ENCODE results near the gene PRRG4. TPM values are rescaled to one million over a fixed set of nuclear protein-coding genes. Genes with fewer than 3 reads are reported as not detected.

The PRRG4 gene
- total RNA-seq, 1 experiment from 2014 or later: 1.2 TPM

GRCh38 chr11:32894921-32895320, 65.2 kb downstream of the PRRG4 start:
- Histone ChIP-seq H4K91ac (ENCODE audit: insufficient read length, low read depth, low read length) (no peak overlapping the region), H3K27ac (ENCODE audit: insufficient read length, low read depth, low read length) (no peak overlapping the region), H3K4me1 (ENCODE audit: insufficient read depth, low read length) (peaks cover 6% of the 10 kb centered on the region), H3K27me3 (ENCODE audit: insufficient read depth, low read length) (no peaks in the 10 kb centered on the region), H4K20me1 (ENCODE audit: control insufficient read depth, insufficient read depth, insufficient read length) (no peaks in the 10 kb centered on the region), H3K18ac (ENCODE audit: insufficient read length, low read depth, low read length) (no peak overlapping the region), H2BK120ac (ENCODE audit: low read depth, low read length, poor library complexity, severe bottlenecking) (no peak overlapping the region), H3K79me1 (ENCODE audit: insufficient read depth, low read depth, low read length, poor library complexity, severe bottlenecking) (peaks cover 2% of the 10 kb centered on the region), H3T11ph (ENCODE audit: low read length) (no peak overlapping the region), H4K8ac (replicated peaks; ENCODE audit: insufficient read length, low read depth, low read length) (no peak overlapping the region), H4K5ac (ENCODE audit: insufficient read length, low read depth, low read length) (no peak overlapping the region), H3K9ac (ENCODE audit: extremely low read depth, insufficient read length, low read length) (peak overlapping the region; percentile 85), H3K14ac (ENCODE audit: insufficient read depth, low read length) (no peak overlapping the region), H3K4ac (ENCODE audit: low read depth, low read length) (no peak overlapping the region), H2AFZ (ENCODE audit: low read length) (no peak overlapping the region), H3K23ac (ENCODE audit: insufficient read length, low read depth, low read length) (no peak overlapping the region), H2BK20ac (ENCODE audit: low read depth, low read length, poor library complexity, severe bottlenecking) (no peak overlapping the region), H3K9me3 (ENCODE audit: control insufficient read depth, low read depth, low read length) (no peaks in the 10 kb centered on the region), H3K56ac (ENCODE audit: insufficient read length, low read depth, low read length) (no peak overlapping the region), H2AK5ac (ENCODE audit: insufficient read length, low read length) (no peak overlapping the region), H3K4me2 (ENCODE audit: insufficient read depth, insufficient read length, low read length) (peak overlapping the region; percentile 85), H2BK15ac (ENCODE audit: low read depth, low read length) (no peak overlapping the region), H3K23me2 (ENCODE audit: insufficient read length, low read depth, low read length, poor library complexity, severe bottlenecking) (peaks cover 4% of the 10 kb centered on the region), H3K79me2 (ENCODE audit: insufficient read depth, low read length) (peaks cover 60% of the 10 kb centered on the region), H2BK12ac (ENCODE audit: insufficient read length, low read depth, low read length) (no peak overlapping the region), H2BK5ac (ENCODE audit: insufficient read length, low read length) (no peak overlapping the region)
- WGBS (ENCODE audit: extremely low coverage, insufficient read length, low lambda C conversion rate): no CpG with 5 or more reads among the region's 3 CpGs
- peaks cover 10 to 49% (median 47%) of the 10 kb centered on the region in 3 experiments for H3K36me3 Mint-ChIP-seq (ENCODE audit: insufficient read depth in 1 of 3, low read depth in 3 of 3)
- H3K4me3 Mint-ChIP-seq: peak overlapping the region; percentile 90 to 95
- TF ChIP-seq CTCF (conservative IDR thresholded peaks at IDR 0.05): no peak
- peak overlapping the region; percentile 39 to 89 (median 67); a peak in 5 of 7 replicates for H3K27ac Mint-ChIP-seq
- H3K27me3 Mint-ChIP-seq (ENCODE audit: low read depth): no peaks in the 10 kb centered on the region; the same call in 1 of the 2 replicates
- peaks cover 49 to 53% of the 10 kb centered on the region in 2 experiments for H3K4me1 Mint-ChIP-seq
- DNase-seq: no peak
- H3K9me3 Mint-ChIP-seq: peaks cover 3 to 4% of the 10 kb centered on the region in 2 experiments; a peak in 4 of 5 replicates

All from H9 (cell line).